Measurements from ENCODE around the gene DPEP2.
"Not testable (repeated sequence)": the region's sequence is repeated elsewhere in the genome, so short reads cannot be mapped to it uniquely, and the experiment has no call there.

Gene DPEP2

DNA sequence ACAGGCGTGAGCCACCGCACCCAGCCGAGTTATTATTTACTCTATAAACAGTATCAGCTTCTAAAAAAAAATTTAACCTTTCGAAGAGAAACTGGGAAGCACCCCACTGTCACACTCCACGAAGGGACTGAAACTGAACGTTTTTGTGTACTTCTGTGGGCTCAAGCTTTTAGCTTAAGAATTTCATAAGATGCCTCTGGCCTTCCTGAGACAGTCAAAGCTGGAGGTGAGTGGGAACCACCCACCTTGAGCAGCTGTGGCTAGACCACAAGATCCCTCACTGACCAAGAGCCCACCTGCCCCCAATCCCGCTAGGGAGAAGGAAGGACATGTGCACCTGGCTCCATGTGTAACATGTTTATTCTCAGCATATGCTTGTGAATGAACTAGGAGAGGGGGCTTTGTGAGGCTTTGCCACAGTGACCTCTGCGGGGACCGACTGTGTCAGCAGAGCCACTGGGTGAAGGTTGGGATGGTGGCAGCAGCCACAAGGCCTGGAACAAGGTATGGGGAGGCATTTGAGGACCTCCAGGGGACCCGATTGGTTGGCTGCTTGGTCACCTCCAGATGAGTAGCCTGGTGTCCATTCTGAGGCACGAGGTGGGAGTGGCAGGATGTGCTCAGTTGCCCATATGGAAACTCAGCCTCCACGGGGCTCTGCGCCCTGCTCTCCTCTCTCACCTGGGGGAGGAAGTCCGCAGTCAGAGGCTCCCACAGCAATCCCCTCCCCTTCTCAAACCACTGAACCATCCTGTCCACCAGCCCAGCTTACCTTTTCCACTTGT, 23.8 kb downstream of the DPEP2 start:
- no peak for DNase-seq

DNA sequence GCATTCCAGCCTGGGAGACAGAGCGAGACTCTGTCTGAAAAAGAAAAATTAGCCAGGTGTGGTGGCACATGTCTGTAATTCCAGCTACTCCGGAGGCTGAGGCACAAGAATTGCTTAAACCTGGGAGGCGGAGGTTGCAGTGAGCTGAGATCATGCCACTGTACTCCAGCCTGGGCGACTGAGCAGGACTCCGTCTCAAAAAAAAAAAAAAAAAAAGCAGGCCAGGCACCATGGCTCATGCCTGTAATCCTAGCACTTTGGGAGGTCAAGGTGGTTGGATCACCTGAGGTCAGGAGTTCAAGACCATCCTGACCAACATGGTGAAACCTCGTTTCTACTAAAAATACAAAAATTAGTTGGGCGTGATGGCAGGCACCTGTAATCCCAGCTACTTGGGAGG, 27.0 kb downstream of the DPEP2 start:
- not testable (repeated sequence) for DNase-seq

DNA sequence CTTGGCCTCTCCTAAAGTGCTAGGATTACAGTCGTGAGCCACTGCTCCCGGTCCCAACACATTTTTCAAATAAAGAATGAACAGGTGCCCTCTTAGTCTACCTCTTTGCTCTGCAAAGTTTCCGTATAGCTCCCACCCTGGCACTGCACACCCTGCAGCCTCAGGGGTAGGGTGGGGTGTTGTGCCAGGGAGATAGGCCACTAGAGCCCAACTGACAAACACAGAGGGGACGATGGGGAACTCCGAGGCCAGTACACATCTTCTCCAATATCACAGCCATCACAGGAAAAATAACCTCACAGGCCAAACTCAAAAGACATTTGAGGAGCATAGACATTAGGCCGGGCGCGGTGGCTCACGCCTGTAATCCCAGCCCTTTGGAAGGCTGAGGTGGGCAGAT, 28.2 kb downstream of the DPEP2 start:
- no peak for DNase-seq

DNA sequence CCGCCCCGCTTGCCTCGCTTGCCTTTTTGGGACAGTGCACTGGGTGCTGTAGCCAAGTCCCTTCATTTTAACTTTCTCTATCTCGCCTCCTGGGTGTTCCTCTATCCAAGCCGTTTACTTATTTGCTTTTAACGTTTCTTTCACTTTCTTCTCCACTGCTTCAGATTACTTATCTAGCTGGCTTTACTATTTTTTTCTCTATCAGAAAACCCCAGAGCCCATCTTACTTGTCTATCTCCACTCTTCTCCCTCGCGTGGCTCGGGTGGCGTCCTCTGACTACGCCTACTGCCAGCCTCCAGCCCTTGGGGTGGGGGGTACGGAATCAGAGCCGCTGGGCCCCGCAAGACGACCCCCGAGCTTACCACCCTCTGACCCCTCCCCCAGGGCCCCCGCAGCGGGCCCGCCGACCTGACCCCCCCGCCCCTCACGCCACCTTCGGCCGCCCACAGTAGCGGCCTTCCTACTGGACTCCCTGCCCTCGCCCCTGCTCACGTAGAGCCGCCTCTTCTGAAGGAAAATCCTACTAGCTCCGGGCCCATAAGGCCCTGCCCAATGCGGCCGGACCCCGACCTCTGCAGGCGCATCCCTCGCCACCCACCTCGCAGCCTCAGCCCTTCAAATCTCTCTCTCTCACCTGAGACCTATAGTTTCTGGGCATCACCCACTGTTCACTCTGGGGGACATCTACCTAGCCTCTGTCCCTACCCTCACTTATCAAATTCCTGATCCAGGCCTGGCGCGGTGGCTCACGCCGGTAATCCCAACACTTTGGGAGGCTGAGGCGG, 29.8 kb downstream of the DPEP2 start:
- no peak for DNase-seq

DNA sequence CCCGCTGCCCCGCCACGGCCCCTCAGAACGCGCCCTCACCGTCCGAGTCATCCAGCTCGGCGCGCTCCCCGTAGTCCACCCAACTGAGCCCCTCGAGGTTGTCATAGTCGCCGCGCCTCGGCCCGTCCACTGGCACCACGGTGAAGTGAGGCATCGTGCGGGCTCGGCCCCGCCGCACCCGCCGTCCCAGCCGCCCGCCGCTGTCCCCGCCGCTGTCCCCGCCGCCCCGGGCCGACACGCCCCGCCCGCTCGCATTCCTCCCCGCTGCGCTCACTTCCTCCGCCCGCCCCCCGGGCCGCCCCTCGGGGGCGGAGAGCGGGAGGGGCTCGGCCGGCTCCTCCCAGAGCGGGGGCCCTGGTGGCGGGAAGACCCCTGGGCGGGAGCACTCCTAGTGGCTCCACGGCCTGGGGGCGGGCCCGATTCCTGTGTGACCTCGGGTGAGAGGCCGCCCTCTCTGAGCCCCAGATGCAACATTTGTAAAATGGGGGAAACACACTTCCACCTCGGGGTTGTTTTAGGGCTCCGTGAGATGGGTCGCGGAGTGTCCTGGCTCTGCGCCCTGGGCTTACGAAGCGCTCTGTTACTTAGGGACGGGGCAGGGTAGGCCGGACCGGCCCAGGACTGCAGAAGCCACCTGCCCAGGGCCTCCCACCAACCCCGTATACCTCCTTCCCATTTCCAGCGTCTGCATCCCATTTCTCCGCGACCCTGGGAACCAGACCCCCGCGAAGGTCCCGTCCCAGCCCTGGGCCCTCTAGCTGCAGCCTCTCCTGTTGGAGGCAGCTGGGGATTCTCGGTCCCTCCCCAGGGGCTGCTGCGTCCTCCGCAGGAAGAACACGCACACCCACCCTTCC, 30.7 kb downstream of the DPEP2 start, which contains the start of gene SLC12A4:
Gene SLC12A4, minus strand, starts transcription at position 238 of the 854 bp plus-strand sequence. Its CDS starts 84 bp downstream, at position 154.
- DNase-seq: peak; percentile 80 to 85

DNA sequence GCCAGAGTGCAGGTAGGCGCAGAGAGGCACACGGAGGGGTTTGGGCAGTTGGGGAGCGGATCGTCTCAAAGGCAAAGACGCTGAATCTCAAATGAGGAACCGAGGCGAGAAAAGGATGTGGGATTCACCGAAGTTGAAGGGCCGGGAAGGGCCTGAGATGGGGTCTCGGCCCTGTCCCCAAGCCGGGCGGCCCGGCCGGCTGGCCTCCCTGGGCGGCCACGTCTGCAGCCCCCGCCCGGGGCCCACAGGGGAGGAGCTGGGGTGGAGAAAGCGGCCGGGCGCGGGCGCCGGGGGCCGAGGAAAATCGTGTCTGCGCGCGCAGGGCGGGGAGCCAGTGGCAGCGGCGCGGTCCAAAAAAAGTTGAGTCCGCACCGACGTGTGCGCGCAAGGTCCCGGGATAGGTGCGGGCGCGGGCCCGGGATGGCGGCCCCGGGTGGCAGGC, 31.3 kb downstream of the DPEP2 start:
- DNase-seq: peak in 1 of 2 experiments; percentile 38

DNA sequence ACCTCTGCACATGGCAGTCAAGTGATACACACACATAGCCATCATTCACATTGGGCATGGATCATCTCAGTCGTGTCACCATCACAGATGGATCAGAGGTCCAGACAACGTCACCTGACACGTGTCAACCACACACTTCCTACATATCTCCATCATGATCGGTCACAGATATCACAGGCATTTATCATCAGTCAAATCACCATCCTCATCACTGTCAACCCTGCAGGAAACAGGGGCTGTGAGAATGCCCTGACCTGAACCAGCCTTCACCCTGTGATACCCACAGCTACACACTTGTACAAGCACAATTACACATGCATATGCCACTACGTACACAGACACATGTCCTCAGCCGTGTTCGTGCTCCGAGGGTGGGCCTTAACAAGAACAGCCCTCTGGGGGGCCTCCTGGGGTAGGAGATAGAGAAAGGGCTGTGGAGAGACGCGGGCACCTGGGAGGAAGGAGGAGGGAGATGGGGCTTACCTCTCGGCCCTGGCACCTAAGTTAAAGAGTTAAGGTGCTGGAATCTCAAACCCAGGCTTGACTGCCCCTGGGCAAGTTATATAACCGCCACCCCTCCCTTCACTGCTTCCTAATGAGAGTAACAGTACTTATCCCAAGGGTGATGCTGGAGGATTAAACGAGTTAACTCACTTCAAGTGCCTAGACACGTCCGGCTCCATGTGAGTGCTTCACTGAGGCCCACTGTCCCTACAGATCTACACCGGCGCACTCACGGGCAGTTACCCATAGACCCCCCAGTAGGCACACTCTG, 31.9 kb downstream of the DPEP2 start:
- DNase-seq: peak in 1 of 2 experiments; percentile 22

DNA sequence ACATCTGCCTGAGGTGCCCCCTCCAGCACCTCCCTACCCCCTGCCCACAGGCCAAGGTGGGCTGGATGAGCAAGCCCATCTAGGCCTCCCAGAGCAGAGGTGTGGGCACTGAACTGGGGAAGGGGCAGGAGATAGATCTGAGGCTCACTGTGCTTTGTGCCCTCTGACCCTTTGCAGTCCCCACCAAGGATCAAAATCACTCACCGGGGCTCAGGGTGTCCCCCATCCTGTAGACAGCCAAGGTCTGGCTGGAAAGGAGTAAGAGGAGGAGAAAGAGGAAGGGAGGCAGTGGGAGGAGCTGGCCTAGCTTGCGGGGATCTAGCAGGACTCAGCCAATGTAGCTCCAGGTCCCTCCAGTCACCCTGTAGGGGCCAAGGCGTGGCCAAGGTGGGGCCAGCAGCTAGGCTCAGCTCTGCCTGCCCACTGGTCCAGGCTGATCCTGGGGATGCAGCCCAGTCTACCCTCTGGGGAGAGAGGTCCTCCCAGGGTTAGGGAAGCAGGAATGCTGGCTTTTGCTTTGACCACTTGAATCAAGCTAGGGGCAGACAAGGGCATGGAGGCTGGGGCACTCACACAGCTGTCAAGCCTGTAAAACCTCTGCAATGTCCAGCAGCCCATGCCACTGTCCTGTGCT, 32.6 kb downstream of the DPEP2 start:
- no peak for DNase-seq

DNA sequence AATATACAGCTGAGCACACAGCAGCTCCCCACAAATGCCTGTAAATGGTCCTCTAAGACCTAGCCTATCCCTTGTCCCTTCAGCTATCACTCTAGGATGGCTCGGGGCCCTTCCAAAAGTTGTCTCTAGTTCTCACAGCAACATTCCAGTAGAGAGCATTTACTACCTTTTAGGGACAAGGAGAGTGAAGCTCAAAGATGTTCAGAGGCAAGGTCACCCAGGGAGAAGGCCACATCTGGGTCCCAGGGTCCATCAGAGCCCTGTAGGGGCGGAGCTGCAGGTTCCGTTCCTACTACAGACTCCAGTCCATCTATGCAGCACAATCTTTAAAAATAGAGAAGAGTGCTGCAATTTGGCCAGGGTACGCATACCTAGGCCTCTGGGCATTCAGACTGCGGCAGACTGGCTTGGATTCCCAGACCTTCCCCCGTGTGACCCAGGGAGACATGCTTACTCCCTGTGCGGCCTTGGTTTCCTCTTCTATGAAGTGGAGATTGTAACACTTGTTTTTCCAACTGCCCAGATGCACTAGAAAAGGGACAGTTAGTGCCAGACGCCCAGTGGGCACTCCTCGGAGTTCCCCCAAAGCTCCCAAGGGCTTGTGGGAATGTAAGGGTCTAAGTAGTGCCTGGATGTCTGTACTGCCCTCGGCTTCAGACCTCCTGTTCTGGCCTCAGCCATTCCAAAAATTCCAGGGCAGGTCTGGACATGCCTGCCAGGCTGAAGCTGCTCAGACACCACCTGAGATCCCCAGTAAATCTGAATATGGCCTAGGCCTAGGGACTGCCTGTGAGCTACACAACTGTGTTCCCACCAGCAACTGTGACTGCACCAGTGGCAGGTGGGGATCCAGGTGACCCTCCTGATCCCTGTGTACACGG, 33.4 kb downstream of the DPEP2 start:
- DNase-seq: no peak

DNA sequence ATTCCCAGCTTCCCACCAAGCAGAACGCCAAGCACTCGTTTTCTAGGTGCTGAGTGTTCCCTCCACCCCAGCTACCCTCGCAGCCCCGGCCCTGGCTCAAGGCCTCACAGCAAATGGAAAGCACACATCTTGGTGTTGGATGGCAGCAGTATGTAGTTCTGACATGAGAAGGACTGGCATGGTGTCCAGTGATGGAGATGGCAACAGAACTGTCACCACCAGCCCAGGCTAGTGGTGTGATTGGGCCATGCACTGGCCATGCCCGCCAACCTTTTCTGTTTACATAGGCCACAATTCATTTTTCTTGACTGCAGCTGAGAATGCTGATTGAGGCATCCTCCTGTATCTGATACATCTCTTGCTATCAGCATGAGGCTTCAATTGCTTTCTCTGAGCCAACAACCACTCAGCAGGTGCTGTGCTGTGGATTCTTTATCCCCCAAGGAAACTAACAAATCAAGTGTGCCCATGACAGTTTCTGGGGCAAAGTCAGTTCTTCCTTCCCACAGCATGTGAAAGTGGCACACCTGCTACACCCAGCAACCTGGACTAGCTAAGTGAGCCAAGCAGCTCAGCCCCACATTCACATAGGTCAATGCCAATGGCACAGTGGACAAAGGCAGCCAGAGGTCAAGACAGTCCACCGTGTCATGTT, 34.7 kb downstream of the DPEP2 start:
- DNase-seq: no peak

DNA sequence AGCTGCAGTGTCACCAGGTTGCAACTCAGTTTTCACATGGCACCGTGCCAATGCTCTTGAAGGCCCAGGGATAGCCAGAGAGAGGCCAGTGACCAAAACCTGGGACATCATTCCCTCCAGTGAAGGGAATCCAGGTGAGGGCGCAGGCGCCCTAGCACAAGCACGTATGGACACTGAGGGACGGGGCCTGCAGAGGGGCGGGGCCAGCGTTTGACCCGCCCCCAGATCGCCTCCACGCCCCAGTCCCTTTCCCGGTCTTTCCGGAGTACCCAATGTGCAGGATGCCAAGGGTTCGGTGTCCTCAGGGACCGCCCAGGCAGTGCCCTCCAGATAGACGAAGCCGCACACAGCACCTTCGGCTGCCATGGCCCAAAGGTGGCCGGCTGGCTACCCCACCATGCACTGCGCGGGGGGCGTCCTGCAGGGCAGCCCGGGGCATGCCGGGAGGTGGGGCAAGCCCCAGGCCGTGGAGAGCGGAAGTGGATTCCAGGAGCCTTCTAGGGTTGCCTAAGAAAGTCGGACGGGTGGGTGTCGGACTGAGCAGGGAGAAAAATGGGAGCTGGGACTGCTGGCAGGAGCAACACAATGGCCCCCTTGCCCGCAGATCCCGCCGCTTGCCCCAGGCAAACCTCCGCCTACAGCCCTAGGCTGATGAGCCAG, 35.5 kb downstream of the DPEP2 start:
- no peak for DNase-seq

DNA sequence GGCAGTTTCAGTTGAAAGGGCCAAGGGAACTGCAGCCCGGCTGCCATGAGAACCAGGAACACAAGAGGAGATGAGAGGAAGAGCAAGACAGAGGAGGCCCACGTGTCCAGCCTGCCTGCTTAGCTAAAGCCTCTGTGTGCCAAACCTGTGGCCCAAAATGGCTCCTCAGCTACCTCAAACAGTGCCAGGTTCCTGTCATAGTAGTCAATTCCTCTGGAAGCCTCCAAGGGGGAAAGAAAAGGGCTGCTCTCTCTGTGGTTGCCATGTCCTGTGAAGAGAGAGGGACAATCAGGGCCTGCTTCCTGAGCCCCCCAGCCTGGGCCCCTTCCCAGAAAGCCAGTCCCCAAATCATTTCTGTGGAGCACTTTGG, 36.0 kb downstream of the DPEP2 start:
- DNase-seq: no peak

DNA sequence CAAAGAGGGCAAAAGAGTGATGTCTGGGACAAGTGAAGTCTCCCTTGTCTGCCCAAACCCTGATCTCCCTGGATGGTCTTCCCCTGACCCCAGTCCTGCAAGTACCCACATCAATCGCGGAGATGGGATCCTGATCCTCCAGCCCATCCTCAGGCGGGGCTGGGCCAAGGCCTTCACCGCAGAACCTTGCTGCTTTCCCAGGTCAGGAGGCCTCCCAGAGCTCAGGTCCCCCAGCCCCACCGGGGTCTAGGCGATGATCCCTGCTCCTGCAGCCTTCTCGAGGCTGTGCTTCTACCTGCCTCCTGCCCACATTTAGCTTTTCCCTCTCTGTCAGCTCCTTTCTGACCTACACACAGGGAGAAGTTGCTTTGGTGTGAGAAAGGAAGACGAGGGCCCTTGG, 37.1 kb downstream of the DPEP2 start:
- DNase-seq: no peak

DNA sequence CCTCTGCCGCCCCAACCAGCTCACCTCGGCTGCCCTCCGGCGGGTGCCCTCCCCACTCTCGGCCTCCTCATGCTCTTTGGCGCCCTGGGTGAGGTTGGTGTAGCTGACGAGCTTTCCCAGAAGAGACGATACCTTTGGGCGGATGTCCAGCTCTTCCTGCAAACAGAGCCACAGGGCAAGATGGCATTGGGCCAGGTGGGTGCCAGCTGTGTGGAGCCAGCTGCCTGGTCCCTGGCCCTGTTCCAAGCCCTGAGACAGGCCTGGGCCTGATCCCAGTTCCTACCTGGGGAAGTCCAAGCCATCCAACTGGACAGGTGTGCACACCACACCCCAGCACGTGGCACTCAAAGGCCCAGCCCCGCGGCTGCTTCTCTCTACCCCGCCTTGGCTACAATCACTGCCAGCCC, 37.7 kb downstream of the DPEP2 start:
- DNase-seq: no peak

DNA sequence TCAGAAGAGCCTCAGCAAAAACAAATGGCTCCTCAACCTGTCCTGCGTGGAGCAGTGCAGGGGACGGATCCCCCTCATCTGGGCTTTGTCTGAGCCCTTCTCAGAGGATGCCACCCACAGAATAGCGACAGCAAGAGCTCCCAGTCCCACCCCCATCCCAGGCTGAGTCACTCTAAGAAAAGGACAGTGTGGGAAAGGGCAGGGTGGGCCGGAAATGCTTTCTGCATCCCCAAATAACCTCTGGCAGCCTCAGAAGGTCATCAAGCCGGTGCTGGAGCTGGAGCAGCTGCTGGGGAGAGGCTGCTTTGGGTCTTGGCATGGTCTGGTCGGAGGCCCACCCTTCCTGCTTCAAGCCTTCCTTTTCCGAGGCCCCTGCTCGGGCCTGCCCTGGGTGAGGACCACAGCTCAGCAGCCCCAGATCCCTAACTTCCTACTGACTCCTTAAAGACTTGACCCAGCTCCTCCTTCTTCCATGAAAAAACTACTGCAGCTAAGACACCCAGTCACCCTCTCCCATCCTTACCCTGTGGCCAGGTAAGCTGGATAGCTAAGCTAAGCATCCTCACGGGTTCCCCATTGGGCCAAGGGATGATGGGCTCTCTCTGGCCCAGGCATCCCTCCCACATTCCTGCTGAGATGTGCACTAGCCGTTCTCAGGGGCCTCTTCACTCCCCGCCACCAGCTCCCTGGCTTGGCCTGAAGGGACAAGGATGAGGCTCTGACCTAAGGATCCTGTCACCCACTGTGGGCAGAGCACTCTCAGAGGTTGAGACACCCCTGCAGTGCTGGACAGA, 39.6 kb downstream of the DPEP2 start:
- DNase-seq: no peak

DNA sequence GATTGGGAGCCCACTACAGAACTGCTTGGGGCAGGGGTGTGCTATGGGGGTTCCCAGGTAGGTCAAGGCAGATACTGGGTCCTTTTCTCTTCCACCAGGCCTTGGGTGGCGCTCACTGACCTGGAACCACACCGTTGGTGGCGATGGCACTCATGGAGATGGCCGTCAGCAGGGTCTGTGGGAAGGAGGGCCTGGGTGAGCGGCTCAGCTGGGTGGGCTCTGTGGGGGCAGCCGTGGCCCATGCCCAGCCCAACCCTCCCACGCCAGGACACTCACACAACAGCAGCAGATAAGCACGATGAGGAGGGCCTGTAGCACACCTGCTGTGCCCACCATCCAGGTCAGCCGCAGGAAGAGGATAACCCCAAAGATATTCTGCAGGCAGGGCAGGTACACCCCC, 41.7 kb downstream of the DPEP2 start:
- no peak for DNase-seq

DNA sequence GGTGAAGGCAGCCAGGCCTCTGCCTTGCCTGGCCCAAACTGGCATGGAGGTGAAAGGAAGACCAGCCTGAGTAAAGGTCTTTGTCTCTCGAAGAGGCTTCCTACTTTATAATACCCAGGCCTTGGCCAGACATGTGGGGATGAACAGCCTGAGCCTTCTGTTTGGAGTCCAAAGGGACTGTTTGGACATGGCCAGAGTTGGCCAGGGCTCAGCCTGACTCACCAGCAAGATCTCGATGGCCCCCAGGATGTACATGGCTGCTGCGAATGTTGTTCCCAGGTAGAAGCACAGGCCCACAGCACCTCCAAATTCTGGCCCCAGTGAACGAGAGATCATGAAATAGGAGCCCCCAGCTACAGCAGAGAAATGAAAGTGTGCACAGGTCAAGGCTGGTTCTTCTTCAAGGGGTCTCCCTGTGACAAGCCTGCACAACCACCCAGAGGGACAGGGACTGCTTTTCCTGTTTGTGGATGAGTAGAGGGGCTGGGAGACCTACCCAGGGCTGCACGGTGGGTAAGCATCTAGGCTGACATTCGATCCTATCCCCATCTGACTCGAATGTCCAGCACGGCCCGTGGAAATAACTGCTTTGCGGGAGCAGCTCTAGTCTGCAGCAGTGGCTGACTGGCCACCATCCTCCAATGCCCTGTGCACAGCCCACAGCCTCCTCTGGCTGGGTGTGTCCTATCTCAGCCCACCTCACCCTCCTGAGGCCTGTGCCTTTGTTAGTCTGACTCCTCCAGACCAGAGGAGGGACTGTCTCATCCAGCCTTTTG, 44.7 kb downstream of the DPEP2 start:
- DNase-seq: no peak

Data from stimulated activated CD4-positive, alpha-beta T cell treated with anti-CD3 and anti-CD28 coated beads, Interleukin-4, amount 100 ng/mL, for 4 hours (primary cell).